Measurements from ENCODE around the gene ADGRA1.

ADGRA1 gene

GRCh38 chr10:133056651-133057178, 31.0 kb upstream of the ADGRA1 start:
- Histone ChIP-seq H3K27ac (ENCODE audit: low read depth, low read length) (no peak overlapping the region), H3K4me3 (ENCODE audit: low read depth, low read length) (no peak overlapping the region), H2AFZ (ENCODE audit: low read length, unreplicated experiment) (no peak overlapping the region), H3K36me3 (ENCODE audit: insufficient read depth, low read length) (no peaks in the 10 kb centered on the region), H3K79me2 (ENCODE audit: control insufficient read depth, insufficient read depth, low read length, unreplicated experiment) (no peaks in the 10 kb centered on the region), H3K27me3 (ENCODE audit: insufficient read depth, low read length) (no peaks in the 10 kb centered on the region), H3K4me1 (ENCODE audit: control insufficient read depth, insufficient read depth, low read length, unreplicated experiment) (no peaks in the 10 kb centered on the region)

GRCh38 chr10:133058331-133059092, 29.2 kb upstream of the ADGRA1 start:
- Histone ChIP-seq H3K79me2 (ENCODE audit: control insufficient read depth, insufficient read depth, low read length, unreplicated experiment) (no peaks in the 10 kb centered on the region), H3K36me3 (ENCODE audit: insufficient read depth, low read length) (no peaks in the 10 kb centered on the region), H3K27me3 (ENCODE audit: insufficient read depth, low read length) (no peaks in the 10 kb centered on the region), H3K27ac (ENCODE audit: low read depth, low read length) (no peak overlapping the region), H3K4me1 (ENCODE audit: control insufficient read depth, insufficient read depth, low read length, unreplicated experiment) (no peaks in the 10 kb centered on the region), H3K4me3 (ENCODE audit: low read depth, low read length) (no peak overlapping the region), H2AFZ (ENCODE audit: low read length, unreplicated experiment) (no peak overlapping the region)

- no peak overlapping the region for H2AFZ ChIP-seq (ENCODE audit: low read length, unreplicated experiment)
- no peaks in the 10 kb centered on the region for H3K79me2 ChIP-seq (ENCODE audit: control insufficient read depth, insufficient read depth, low read length, unreplicated experiment)
- no peaks in the 10 kb centered on the region for H3K36me3 ChIP-seq (ENCODE audit: insufficient read depth, low read length)
- H3K27ac ChIP-seq (ENCODE audit: low read depth, low read length), result no peak overlapping the region
- H3K4me3 ChIP-seq (ENCODE audit: low read depth, low read length), result no peak overlapping the region
- H3K4me1 ChIP-seq (ENCODE audit: control insufficient read depth, insufficient read depth, low read length, unreplicated experiment), result no peaks in the 10 kb centered on the region
- no peaks in the 10 kb centered on the region for H3K27me3 ChIP-seq (ENCODE audit: insufficient read depth, low read length)
Observed at GRCh38 chr10:133059093-133059470, 28.6 kb upstream of the ADGRA1 start.

GRCh38 chr10:133059571-133059970, 28.2 kb upstream of the ADGRA1 start:
- H3K4me1 ChIP-seq (ENCODE audit: control insufficient read depth, insufficient read depth, low read length, unreplicated experiment), result no peaks in the 10 kb centered on the region
- H3K36me3 ChIP-seq (ENCODE audit: insufficient read depth, low read length), result no peaks in the 10 kb centered on the region
- H2AFZ ChIP-seq (ENCODE audit: low read length, unreplicated experiment), result no peak overlapping the region
- no peak overlapping the region for H3K4me3 ChIP-seq (ENCODE audit: low read depth, low read length)
- no peaks in the 10 kb centered on the region for H3K79me2 ChIP-seq (ENCODE audit: control insufficient read depth, insufficient read depth, low read length, unreplicated experiment)
- no peak overlapping the region for H3K27ac ChIP-seq (ENCODE audit: low read depth, low read length)
- H3K27me3 ChIP-seq (ENCODE audit: insufficient read depth, low read length), result no peaks in the 10 kb centered on the region

- H3K4me1 ChIP-seq (ENCODE audit: control insufficient read depth, insufficient read depth, low read length, unreplicated experiment), result no peaks in the 10 kb centered on the region
- no peak overlapping the region for H3K4me3 ChIP-seq (ENCODE audit: low read depth, low read length)
- no peaks in the 10 kb centered on the region for H3K79me2 ChIP-seq (ENCODE audit: control insufficient read depth, insufficient read depth, low read length, unreplicated experiment)
- H2AFZ ChIP-seq (ENCODE audit: low read length, unreplicated experiment), result no peak overlapping the region
- H3K36me3 ChIP-seq (ENCODE audit: insufficient read depth, low read length), result no peaks in the 10 kb centered on the region
- no peak overlapping the region for H3K27ac ChIP-seq (ENCODE audit: low read depth, low read length)
- H3K27me3 ChIP-seq (ENCODE audit: insufficient read depth, low read length), result no peaks in the 10 kb centered on the region
Observed at GRCh38 chr10:133060022-133060421, 27.7 kb upstream of the ADGRA1 start.

GRCh38 chr10:133060466-133060865, 27.3 kb upstream of the ADGRA1 start:
- Histone ChIP-seq H3K79me2 (ENCODE audit: control insufficient read depth, insufficient read depth, low read length, unreplicated experiment) (no peaks in the 10 kb centered on the region), H3K4me1 (ENCODE audit: control insufficient read depth, insufficient read depth, low read length, unreplicated experiment) (no peaks in the 10 kb centered on the region), H3K27ac (ENCODE audit: low read depth, low read length) (no peak overlapping the region), H3K27me3 (ENCODE audit: insufficient read depth, low read length) (no peaks in the 10 kb centered on the region), H2AFZ (ENCODE audit: low read length, unreplicated experiment) (no peak overlapping the region), H3K4me3 (ENCODE audit: low read depth, low read length) (no peak overlapping the region), H3K36me3 (ENCODE audit: insufficient read depth, low read length) (no peaks in the 10 kb centered on the region)

GRCh38 chr10:133060881-133061280, 26.8 kb upstream of the ADGRA1 start:
- no peak overlapping the region for H3K27ac ChIP-seq (ENCODE audit: low read depth, low read length)
- no peaks in the 10 kb centered on the region for H3K79me2 ChIP-seq (ENCODE audit: control insufficient read depth, insufficient read depth, low read length, unreplicated experiment)
- no peaks in the 10 kb centered on the region for H3K36me3 ChIP-seq (ENCODE audit: insufficient read depth, low read length)
- no peak overlapping the region for H2AFZ ChIP-seq (ENCODE audit: low read length, unreplicated experiment)
- no peaks in the 10 kb centered on the region for H3K27me3 ChIP-seq (ENCODE audit: insufficient read depth, low read length)
- H3K4me3 ChIP-seq (ENCODE audit: low read depth, low read length), result no peak overlapping the region
- H3K4me1 ChIP-seq (ENCODE audit: control insufficient read depth, insufficient read depth, low read length, unreplicated experiment), result no peaks in the 10 kb centered on the region

- no peaks in the 10 kb centered on the region for H3K27me3 ChIP-seq (ENCODE audit: insufficient read depth, low read length)
- H3K36me3 ChIP-seq (ENCODE audit: insufficient read depth, low read length), result no peaks in the 10 kb centered on the region
- no peaks in the 10 kb centered on the region for H3K4me1 ChIP-seq (ENCODE audit: control insufficient read depth, insufficient read depth, low read length, unreplicated experiment)
- no peak overlapping the region for H2AFZ ChIP-seq (ENCODE audit: low read length, unreplicated experiment)
- no peak overlapping the region for H3K27ac ChIP-seq (ENCODE audit: low read depth, low read length)
- no peak overlapping the region for H3K4me3 ChIP-seq (ENCODE audit: low read depth, low read length)
- H3K79me2 ChIP-seq (ENCODE audit: control insufficient read depth, insufficient read depth, low read length, unreplicated experiment), result no peaks in the 10 kb centered on the region
Observed at GRCh38 chr10:133061296-133062038, 26.3 kb upstream of the ADGRA1 start.

GRCh38 chr10:133062085-133062484, 25.6 kb upstream of the ADGRA1 start:
- no peak overlapping the region for H2AFZ ChIP-seq (ENCODE audit: low read length, unreplicated experiment)
- H3K36me3 ChIP-seq (ENCODE audit: insufficient read depth, low read length), result no peaks in the 10 kb centered on the region
- H3K79me2 ChIP-seq (ENCODE audit: control insufficient read depth, insufficient read depth, low read length, unreplicated experiment), result no peaks in the 10 kb centered on the region
- no peaks in the 10 kb centered on the region for H3K4me1 ChIP-seq (ENCODE audit: control insufficient read depth, insufficient read depth, low read length, unreplicated experiment)
- H3K27ac ChIP-seq (ENCODE audit: low read depth, low read length), result no peak overlapping the region
- no peak overlapping the region for H3K4me3 ChIP-seq (ENCODE audit: low read depth, low read length)
- no peaks in the 10 kb centered on the region; the same call in 1 of the 2 replicates for H3K27me3 ChIP-seq (ENCODE audit: insufficient read depth, low read length)

GRCh38 chr10:133062635-133063034, 25.1 kb upstream of the ADGRA1 start:
- Histone ChIP-seq H3K79me2 (ENCODE audit: control insufficient read depth, insufficient read depth, low read length, unreplicated experiment) (no peaks in the 10 kb centered on the region), H3K4me1 (ENCODE audit: control insufficient read depth, insufficient read depth, low read length, unreplicated experiment) (no peaks in the 10 kb centered on the region), H3K4me3 (ENCODE audit: low read depth, low read length) (no peak overlapping the region), H3K27ac (ENCODE audit: low read depth, low read length) (no peak overlapping the region), H3K27me3 (ENCODE audit: insufficient read depth, low read length) (peaks cover 5% of the 10 kb centered on the region; the same call in 1 of the 2 replicates), H2AFZ (ENCODE audit: low read length, unreplicated experiment) (no peak overlapping the region), H3K36me3 (ENCODE audit: insufficient read depth, low read length) (no peaks in the 10 kb centered on the region)
